GM21528 (cell line): ENCODE data around the gene SCGB2A2.

Experiments
- ATAC-seq: cut with Tn5 transposase; IDR thresholded peaks from one replicate; pipeline ENCODE4 v1.9.1; 2021; ENCODE audit warnings: mild to moderate bottlenecking, moderate library complexity; ENCODE audit not compliant: unreplicated experiment, low FRiP score

SCGB2A2 gene

DNA sequence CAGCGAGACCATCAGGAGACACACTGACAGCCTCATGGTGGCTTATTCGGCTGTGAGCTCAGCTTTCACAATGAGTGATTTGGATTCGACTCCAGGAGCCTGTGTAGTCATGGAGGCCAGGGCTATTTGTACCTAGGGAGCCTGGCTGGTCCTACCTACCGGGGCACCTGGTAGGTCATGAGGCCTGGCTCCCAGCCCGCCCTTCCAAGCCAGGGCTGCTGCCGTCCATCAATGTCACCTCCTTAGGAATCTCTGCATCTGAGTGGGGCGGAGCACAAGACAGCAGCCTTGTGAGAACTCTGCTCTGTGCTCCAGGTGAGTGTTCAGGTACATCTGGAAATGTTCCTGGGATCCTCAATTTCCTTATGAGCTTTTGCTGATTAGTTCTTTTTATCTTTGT, 29.0 kb downstream of the SCGB2A2 start, which contains the start of gene SCGB1D4:
TSS of gene SCGB1D4 (minus strand) at position 101 of the 400 bp plus-strand sequence. CDS start at position 36, 65 bp downstream.
- no peak for ATAC-seq

DNA sequence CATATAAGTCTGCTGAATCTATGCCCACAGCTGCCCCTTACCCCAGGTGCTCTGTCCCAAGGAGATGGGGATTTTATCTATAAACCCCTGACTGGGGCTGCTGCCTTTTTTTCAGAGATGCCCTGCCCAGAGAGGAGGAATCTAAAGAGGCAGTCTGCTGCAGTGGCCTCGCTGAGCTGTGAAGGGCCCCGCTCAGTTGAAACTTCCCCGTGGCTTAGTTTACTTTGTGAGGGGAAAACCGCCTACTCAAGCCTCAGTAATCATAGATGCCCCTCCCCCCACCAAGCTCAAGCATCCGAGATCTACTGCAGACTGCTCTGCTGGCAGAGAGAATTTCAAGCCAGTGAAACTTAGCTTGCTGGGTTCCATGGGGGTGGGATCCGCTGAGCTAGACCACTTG, 36.3 kb downstream of the SCGB2A2 start:
- no peak for ATAC-seq

DNA sequence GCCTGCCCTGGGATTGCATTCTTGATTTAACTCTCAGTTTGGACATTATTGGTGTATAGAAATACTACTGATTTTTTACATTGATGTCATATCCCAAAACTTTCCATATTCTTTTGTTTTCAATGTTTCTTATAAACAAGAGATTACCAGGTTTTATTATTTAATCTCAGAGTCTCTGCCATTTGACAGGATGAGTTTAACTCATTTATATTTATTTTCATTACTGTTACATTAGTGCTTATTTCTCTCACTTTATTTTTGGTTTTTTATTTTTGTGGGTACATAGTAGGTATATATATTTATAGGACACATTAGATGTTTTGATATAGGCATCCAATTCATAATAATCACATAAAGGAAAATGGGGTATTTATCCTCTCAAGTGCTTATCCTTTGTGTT, 38.0 kb downstream of the SCGB2A2 start:
- ATAC-seq = no peak

DNA sequence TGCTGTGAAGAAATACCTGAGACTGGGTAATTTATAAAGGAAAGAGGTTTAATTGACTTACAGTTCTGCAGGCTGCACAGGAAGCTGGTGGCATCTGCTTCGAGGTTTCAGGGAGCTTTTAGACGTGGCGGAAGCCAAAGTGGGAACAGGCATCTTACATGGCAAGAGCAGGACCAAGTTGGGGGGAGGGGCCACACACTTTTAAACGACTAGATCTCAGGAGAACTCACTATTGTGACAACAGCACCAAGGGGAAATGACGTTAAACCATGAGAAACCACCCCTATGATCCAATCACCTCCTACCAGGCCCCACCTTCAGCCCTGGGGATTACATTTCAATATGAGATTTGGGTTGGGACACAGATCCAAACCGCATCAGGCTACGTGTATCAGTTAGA, 40.0 kb downstream of the SCGB2A2 start:
- ATAC-seq = no peak

DNA sequence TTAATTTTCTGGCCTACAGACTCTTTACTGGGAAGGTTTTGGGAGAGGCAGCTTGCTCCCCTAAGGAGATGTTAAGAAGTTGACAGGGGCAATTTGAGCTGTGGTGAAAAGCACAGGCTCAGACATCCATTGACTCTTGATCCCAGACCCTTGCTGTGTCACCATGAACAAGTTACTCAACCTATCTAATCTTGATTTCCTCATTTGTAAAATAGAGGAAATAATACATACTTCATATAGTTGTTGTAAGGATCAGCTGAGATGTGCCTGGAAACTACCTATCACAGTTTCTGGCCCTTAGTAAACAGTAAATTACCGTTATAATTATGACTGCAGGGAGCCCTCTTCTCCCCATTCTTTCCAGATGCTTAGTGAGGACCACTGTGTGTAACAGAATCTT, 45.5 kb downstream of the SCGB2A2 start:
- no peak for ATAC-seq

DNA sequence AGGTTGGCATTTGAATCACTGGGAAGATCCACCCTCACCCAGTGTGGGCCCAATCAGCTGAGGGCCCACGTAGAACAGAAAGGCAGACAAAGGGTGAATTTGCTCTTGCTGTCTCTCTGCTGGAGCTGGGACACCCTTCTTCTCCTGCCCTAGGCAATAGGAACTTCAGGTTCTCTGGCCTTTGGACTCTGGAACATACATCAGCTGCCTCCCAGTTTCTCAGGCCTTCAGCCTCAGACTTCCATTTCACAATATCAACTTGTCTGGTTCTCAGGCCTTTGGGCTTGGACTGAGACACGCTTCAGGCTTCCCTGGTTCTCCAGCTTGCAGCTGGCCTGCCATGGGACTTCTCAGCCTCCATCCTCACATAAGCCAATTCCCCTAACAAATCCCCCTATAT, 52.6 kb downstream of the SCGB2A2 start:
- no peak for ATAC-seq
